H54 (cell line): Measurements from ENCODE around the gene ZNF443.
"Not testable (repeated sequence)": the region's sequence is repeated elsewhere in the genome, so short reads cannot be mapped to it uniquely, and the experiment has no call there.

Source experiments
- DNase-seq: peaks from one replicate; pipeline ENCODE4 v3.0.0; 2011; ENCODE audit warnings: low spot score, mixed read lengths; ENCODE audit not compliant: insufficient read length
- FAIRE-seq: peaks from 3 replicates; lab custom pipeline; 2011; peaks lifted over from hg19 to GRCh38; lab: Jason Lieb, UNC
- POLR2A ChIP-seq: IDR thresholded peaks from 2 replicates; pipeline ENCODE4 v1.6.1; 2011; ENCODE audit warnings: low read depth, mild to moderate bottlenecking, low read length

Gene ZNF443

DNA sequence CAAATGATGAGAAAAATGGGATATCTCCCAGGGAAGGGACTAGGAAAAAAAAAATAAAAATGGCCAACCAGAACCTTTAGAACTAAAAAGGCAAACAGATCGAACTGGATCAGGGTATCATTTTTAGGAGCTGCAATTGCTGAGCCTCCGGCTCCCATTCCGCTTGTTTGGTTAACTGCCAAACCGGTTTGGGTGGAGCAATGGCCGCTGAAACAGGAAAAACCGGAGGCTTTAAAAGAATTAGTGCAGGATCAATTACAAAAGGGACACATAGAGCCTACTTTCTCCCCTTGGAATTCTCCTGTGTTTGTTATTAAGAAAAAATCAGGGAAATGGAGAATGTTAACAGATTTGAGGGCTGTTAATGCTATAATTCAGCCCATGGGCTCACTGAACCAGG lies 12.7 kb upstream of the ZNF443 start:
- no peak for DNase-seq
- no peak for FAIRE-seq
- no peak for TF ChIP-seq POLR2A

DNA sequence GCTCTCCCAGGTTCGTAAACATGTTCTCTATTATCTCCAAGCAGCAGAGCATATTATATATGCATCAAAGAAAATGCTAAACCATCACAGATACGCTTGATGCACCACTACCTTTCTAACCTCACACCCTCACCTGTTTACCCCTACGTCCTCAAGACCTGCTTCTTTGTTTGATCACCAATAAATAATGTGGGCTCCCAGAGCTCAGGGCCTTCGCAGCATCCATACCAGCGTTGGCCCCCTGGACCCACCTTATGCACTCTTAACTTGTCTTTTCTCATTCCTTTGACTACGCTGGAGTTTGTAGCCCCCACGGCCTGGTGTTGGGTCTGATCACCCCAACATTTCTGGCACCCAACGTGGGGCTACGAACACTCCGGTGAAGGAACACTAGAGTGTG lies 10.0 kb upstream of the ZNF443 start:
- DNase-seq (no peak), FAIRE-seq (no peak)
- TF ChIP-seq POLR2A, result no peak

DNA sequence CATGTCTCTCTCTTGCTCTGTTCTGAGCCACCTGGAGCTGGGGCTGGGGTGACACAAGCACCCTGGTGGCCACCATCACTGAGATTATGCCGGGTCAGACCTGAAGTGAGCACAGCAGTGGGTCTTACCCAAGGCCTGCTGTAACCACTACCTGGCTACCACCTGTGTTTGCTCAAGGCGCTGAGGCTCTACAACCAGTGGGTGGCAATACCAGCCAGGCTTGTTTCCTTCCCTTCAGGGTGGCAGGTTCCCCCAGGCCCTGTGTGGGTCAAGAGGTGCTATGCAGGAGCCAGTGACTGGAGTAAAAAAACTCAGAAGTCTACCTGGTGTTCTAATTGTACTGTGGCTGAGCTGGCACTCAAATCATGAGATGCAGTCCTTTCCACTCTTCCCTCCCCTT lies 8.0 kb upstream of the ZNF443 start:
- no peak for FAIRE-seq
- no peak for TF ChIP-seq POLR2A

DNA sequence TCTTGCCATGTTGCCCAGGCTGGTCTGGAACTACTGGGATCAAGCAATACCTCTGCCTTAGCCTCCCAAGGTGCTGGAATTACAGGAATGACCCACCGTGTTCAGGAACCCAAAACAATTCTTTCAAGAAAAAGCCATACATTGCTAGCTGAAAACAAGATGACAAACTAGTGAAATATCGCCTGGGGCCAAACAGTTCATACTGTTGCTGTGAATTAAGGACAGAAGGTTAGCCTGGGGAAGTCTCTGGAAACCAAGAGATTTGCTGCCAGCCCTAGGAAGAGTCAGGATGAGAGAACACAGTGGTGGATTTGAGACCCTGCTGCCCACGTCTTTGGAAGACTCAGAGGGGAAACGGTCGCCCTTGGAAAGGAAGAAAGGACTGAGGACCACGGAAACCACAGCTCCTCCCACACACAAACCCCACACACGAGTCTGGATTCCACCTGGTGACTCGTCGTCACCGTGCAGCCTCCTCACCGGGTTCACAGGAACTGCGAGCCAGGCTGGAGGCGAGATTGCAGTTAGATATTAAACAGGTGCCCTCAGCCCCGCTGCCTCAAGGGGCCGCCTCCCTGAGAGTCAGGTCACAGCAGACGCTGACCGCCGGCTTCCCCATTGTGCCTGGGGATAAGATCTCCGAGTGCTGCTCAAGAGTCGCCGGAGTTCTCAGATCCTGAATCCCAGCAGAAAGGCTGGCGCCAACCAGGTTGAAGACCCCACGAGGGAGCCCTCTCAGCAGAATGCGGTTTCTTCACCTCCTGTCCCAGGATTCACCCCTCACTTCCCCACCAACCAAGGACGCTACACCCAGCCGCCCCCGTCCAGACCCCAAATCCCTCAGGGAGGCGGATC lies 908 bp downstream of the ZNF443 start:
- DNase-seq, result not testable (repeated sequence)
- peak; percentile 15 for FAIRE-seq

More for the DNA sequence above, 8.0 kb upstream of the ZNF443 start:
- no peak for DNase-seq

DNA sequence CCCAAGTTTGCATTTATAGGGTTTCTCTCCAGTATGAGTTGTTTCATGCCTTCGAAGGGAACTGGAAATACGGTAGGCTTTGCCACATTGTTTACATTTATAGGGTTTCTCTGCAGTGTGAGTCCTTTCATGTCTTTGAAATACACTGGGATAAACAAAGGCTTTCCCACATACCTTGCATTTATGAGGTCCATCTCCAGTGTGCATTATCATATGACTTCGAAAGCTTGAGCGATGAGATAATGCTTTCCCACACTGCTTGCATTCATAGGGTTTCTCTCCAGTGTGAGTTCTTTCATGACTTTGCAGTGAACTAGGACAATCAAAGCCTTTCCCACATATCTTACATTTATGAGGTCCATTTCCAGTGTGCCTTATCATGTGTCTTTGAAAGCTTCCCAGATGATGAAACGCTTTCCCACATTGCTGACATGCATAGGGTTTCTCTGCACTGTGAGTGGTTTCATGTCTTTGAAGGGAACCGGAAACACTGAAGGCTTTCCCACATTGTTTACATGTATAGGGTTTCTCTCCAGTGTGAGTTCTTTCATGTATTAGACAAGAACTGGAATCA lies 10.0 kb downstream of the ZNF443 start:
- peak; percentile 30 for FAIRE-seq
- DNase-seq, result not testable (repeated sequence)

DNA sequence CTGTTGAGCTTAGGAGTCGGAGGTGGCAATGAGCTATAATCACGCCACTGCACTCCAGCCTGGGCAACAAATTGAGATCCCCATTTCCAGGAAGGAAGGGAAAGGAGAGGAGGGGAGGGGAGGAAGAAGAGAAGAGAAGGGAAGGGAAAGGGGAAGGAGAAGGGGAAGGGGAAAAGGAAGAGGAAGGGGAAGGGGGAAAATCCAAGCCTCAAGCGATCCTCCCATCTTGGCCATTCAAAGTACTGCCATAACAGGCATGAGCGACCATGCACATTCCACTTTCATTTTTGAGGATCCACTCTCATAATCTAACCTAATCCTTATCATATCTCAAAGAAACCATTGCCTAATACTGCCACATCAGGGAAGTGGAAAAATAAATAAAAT lies 14.9 kb downstream of the ZNF443 start:
- FAIRE-seq, result no peak
- TF ChIP-seq POLR2A, result no peak
- DNase-seq, result no peak

DNA sequence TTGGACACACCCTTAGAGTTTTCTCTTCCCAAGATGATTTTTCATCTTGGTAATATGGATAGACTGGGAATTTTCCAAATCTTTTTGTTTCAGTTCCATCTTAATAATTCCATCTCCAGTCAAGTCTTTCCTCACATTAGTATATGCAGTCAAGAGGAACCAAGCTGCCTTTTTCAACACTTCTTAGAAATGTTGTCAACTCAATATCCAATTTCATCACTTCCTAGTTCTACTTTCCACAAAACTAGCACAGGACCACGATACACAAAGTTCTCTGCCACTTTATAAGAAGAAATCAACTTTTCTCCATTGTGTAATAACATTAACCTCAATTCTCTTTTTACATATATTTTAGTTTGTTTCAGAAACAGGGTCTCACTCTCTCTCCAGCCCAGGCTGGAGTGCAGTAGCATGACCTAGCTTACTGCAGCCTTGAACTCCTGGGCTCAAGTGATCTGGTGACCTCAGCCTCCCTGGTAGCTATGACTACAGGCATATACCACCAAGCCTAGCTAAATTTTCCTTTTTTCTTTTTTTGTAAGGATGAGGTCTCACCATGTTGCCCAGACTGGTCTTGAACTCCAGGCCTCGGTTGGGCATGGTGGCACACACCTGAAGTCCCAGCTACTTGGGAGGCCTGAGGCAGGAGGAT lies 15.5 kb downstream of the ZNF443 start:
- no peak for FAIRE-seq
- no peak for DNase-seq
- no peak for TF ChIP-seq POLR2A

DNA sequence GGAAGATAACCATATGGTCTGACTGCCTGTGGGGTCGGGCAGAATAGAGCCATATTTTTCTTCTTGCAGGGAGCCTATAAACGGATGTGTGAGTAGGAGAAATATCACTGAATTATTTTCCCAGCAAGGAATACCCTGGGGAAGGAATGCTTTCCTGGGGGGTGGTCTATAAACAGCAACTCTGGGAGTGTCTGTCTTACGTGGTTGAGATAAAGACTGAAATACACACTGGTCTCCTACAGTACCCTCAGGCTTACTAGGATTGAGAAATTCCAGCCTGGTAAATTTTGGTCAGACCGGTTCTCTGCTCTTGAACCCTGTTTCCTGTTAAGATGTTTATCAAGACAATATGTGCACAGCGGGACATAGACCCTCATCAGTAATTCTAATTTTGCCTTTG lies 23.5 kb downstream of the ZNF443 start:
- FAIRE-seq, DNase-seq: not testable (repeated sequence)

DNA sequence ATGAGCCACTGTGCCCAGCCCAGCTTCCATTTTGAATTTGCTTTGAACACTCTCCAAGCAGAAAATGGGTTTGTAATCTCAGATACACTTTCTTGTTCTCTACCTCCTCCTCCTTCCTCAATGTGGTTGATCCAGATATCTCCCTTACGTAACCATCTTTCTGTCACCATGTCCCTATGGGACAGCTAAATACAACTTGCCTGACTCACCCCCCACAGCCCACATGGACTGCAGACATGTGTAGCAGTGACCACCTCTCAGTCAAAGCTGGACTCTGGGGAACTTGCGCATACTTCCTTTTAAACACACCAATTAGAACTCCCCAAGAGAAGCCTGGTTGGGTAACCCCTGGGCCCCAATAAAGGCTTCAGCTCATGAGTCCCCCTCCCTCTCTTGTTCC lies 28.9 kb downstream of the ZNF443 start:
- DNase-seq (no peak), FAIRE-seq (no peak)
- TF ChIP-seq POLR2A, result no peak

DNA sequence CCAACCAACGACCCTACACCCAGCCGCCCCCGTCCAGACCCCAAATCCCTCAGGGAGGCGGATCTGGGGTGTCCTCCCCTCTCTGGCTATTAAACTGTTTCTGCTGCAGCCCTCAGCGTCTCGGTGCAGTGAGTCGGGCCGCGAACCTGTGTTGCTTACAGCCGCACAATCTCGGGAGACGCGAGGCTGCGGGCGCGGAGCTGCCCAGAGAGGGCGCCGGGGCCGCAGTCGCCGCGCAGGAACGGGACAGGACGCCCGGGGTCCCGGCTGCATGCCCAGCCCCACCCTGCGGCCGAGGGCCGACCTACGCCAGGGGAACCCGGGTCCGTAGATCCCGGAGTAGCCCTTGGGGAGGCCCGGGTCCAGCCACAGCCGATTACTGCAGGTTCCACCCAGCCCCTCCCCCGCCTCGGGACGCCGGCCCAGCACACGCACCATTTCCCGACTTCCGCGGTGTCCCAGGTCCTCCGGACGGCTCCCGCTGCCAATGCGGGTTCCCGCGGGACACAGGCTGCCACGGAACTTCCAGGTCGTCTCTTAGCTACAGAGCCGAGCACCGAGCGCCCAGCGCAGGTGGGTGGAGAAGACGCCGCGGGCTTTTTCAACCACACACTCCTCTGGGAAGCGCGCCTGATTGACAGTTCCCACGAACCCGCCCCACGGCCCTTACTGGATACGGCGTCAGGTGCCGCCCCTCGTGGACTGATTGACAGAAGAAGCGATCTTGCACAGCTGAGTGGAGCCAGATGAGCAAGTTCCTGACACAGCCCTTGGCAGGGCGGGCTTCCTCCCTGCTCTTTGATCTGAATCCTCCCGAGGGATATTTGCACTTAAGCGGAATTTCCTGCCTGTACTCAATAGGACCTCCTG lies 40.0 kb downstream of the ZNF443 start, which contains the start of gene ZNF799:
Gene ZNF799, minus strand, starts transcription at position 639 of the 870 bp plus-strand sequence. Its CDS starts 201 bp downstream, at position 438.
- DNase-seq (peak; percentile 81), FAIRE-seq (peak; percentile 96)
- peak; percentile 39; the same call in 1 of the 2 replicates for TF ChIP-seq POLR2A

DNA sequence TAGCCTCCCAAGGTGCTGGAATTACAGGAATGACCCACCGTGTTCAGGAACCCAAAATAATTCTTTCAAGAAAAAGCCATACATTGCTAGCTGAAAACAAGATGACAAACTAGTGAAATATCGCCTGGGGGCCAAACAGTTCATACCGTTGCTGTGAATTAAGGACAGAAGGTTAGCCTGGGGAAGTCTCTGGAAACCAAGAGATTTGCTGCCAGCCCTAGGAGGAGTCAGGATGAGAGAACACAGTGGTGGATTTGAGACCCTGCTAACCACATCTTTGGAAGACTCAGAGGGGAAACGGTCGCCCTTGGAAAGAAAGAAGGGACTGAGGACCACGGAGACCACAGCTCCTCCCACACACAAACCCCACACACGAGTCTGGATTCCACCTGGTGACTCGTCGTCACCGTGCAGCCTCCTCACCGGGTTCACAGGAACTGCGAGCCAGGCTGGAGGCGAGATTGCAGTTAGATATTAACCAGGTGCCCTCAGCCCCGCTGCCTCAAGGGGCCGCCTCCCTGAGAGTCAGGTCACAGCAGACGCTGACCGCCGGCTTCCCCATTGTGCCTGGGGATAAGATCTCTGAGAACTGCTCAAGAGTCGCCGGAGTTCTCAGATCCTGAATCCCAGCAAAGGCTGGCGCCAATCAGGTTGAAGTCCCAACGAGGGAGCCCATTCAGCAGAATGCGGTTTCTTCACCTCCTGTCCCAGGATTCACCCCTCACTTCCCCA lies 40.8 kb downstream of the ZNF443 start:
- not testable (repeated sequence) for DNase-seq
- peak; percentile 38 for FAIRE-seq

DNA sequence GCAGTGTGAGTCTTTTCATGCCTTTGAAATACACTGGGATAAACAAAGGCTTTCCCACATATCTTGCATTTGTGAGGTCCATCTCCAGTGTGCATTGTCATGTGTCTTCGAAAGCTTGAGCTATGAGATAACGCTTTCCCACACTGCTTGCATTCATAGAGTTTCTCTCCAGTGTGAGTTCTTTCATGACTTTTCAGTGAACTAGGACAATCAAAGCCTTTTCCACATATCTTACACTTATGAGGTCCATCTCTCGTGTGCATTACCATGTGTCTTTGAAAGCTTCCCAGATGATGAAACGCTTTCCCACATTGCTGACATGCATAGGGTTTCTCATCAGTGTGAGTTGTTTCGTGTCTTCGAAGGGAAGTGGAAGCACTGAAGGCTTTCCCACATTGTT lies 49.7 kb downstream of the ZNF443 start:
- DNase-seq, FAIRE-seq: not testable (repeated sequence)

DNA sequence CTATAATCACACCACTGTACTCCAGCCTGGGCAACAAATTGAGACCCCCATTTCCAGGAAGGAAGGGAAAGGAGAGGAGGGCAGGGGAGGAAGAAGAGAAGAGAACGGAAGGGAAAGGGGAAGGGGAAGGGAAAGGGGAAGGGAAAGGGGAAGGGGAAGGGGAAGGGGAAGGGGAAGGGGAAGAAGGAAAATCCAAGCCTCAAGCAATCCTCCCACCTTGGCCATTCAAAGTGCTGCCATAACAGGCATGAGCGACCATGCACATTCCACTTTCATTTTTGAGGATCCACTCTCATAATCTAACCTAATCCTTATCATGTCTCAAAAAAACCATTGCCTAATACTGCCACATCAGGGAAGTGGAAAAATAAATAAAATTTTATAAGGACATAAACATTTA lies 54.5 kb downstream of the ZNF443 start:
- FAIRE-seq, DNase-seq: not testable (repeated sequence)

DNA sequence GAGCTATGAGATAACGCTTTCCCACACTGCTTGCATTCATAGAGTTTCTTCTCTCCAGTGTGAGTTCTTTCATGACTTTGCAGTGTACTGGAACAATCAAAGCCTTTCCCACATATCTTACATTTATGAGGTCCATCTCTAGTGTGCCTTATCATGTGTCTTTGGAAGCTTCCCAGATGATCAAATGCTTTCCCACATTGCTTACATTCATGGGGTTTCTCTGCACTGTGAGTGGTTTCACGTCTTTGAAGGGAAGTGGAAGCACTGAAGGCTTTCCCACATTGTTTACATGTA lies 60.4 kb downstream of the ZNF443 start:
- no peak for TF ChIP-seq POLR2A
- DNase-seq, result no peak
- no peak for FAIRE-seq
